ENCODE data around the gene CHCHD3.

The CHCHD3 gene

DNA sequence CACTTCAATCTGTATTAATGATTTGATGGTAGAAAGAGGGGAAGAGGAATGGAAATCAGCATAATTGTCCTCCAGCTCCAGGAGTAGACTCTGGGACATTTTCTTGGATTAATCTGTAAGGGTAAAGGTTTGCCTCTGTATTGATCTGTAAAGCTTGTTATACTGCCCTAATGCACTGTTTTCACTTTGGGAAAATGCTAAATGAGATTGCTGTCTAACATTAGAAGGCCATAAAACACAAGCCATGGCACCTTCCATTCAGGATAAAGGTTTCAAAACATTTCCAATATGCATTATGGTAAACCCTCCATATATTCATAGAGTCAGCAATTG lies 282.8 kb downstream of the CHCHD3 start:
- no peak overlapping the region for H3K4me3 ChIP-seq (ENCODE audit: low read depth, low read length)
- no peak for TF ChIP-seq CTCF (IDR thresholded peaks at IDR 0.05; ENCODE audit: insufficient read depth, low read depth, low read length, missing control alignments)
- no peak for DNase-seq (ENCODE audit: low read depth)

DNA sequence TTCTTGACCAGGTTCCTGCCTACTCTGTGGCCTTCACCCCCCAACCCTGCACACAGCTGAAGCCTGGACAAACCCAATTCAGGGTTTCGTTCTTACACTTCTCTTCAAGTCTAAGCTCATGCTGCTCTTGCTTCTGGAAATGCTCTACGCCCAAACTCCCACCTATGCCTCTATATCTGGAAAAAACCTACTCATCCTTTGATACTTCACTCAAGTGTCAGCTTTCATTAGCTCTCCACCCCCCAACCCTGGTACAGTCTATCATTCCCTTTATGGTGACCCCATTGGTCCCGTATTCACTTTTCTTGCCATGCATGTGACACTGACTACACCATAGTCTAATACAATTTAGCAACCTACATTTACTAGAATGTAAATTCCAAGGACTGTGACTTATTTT lies 284.7 kb downstream of the CHCHD3 start:
- no peak for TF ChIP-seq CTCF (IDR thresholded peaks at IDR 0.05; ENCODE audit: insufficient read depth, low read depth, low read length, missing control alignments)
- no peak overlapping the region for H3K4me3 ChIP-seq (ENCODE audit: low read depth, low read length)
- no peak for DNase-seq (ENCODE audit: low read depth)

DNA sequence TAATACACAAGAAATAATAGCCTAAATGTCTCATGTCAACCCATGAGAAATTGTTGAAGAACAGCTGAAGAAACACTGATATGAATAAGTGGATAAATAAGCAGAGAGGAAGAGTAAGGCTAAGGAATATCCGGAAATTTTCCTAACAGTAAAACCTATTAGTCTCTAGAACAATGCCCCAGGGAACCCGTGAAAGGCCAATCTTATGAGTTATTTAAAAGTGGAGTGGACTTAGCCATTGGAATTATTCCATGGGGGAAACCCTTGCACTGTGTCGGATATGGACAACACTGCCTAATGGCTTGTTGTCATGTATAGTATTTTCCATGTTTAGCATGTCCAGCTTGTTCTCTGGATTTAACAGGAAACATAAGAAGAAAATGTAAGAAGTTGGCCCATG lies 288.4 kb downstream of the CHCHD3 start:
- DNase-seq (ENCODE audit: low read depth) = no peak
- no peak overlapping the region for H3K4me3 ChIP-seq (ENCODE audit: low read depth, low read length)
- no peak for TF ChIP-seq CTCF (IDR thresholded peaks at IDR 0.05; ENCODE audit: insufficient read depth, low read depth, low read length, missing control alignments)

DNA sequence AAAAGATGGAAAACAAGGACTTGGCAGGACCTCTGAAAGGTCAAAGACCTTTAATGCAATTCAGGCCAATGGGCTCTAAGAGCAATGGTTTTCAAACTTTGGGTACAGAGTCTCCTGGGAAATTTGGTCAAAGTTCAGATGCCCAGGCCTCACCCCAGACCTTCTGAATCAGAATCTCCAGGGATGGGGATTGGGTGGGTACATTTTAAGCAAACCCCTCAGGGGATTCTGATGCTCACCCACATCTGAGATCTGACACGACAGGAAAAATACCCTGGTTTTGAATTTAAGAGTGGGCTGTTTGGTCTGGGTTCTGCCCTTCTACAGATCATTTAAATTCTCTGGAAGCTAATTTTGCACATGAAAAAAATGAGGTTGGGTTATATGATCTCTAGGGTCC lies 290.9 kb downstream of the CHCHD3 start:
- TF ChIP-seq CTCF (IDR thresholded peaks at IDR 0.05; ENCODE audit: insufficient read depth, low read depth, low read length, missing control alignments) = no peak
- no peak for DNase-seq (ENCODE audit: low read depth)
- no peak overlapping the region for H3K4me3 ChIP-seq (ENCODE audit: low read depth, low read length)

DNA sequence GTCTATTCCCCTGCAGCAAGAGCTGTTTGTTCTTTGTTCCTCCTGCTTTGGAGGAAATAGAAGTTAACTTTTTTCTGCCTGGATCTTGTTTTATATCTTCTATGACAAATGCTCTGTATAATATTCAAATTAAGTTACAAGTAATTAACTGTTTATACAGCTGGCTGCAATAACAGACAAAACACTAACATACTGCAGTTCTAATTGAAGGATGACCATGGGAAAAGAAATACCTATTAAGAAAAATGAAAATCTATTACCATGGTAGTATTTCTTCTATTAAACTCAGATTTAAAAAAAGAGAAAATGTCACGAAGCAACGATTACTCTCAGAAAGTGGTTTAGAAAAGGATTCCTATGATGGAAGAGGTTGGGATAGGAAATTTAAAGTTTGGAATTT lies 291.8 kb downstream of the CHCHD3 start:
- no peak for DNase-seq (ENCODE audit: low read depth)
- TF ChIP-seq CTCF (IDR thresholded peaks at IDR 0.05; ENCODE audit: insufficient read depth, low read depth, low read length, missing control alignments) = no peak
- no peak overlapping the region for H3K4me3 ChIP-seq (ENCODE audit: low read depth, low read length)

DNA sequence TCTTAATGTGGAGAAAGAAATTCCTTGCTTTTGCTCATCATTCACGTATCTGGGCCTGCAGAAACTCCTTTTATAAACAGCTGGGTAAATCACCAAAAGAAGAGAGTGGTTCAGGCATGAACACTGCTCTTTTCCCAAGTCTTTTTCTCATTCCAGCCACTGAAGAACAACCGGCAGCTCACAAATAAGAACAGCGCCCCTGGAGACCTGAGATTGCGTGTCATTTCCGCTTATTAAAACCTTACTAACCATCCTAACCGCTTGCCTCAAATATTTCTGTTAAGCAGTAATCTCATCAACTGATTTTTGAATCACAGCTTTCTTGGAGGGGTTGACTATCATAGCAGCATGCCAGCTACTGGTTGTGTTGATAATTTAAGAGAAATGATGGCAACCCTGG lies 292.6 kb downstream of the CHCHD3 start:
- TF ChIP-seq CTCF (IDR thresholded peaks at IDR 0.05; ENCODE audit: insufficient read depth, low read depth, low read length, missing control alignments) = no peak
- H3K4me3 ChIP-seq (ENCODE audit: low read depth, low read length) = no peak overlapping the region

DNA sequence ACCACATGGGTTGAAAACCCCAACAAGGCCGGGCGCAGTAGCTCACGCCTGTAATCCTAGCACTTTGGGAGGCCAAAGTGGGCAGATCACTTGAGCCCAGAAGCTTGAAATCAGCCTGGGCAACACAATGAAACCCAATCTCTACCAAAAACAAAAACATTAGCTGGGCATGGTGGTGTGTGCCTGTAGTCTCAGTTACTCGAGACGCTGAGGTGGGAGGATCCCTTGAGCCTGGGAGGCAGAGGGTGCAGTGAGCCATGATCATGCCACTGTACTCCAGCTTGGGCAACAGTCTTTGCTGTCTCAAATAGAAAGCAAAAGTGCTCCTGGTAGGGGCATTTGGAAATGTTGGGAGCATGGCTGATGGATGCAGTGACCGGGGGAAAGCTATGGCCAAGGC lies 296.0 kb downstream of the CHCHD3 start:
- no peak for DNase-seq (ENCODE audit: low read depth)

More for the DNA sequence above, 292.6 kb downstream of the CHCHD3 start:
- no peak for DNase-seq (ENCODE audit: low read depth)

More for the DNA sequence above, 296.0 kb downstream of the CHCHD3 start:
- no peak for TF ChIP-seq CTCF (IDR thresholded peaks at IDR 0.05; ENCODE audit: insufficient read depth, low read depth, low read length, missing control alignments)
- no peak overlapping the region for H3K4me3 ChIP-seq (ENCODE audit: low read depth, low read length)
